HL-60/S4 treated with phorbol 12-myristate 13-acetate at 8.2 ng/mL for 4 days and 3 days (cell line): ENCODE results near the gene VWA5B1.

Source experiments
- in situ Hi-C: fragments of 300-500 bp; cut with MboI; formaldehyde crosslinking; loops from 2 replicates; pipeline ENCODE4 v1.15.0; 2022; ENCODE audit warnings: low sequenced_read_pairs

Gene VWA5B1

GRCh38 chr1:20366463-20367115 lies 75.9 kb downstream of the VWA5B1 start:
- in situ Hi-C loops = no loop called here

GRCh38 chr1:20367116-20367585 lies 76.5 kb downstream of the VWA5B1 start:
- in situ Hi-C loops = no loop called here

- in situ Hi-C loops = no loop called here
These were observed 77.0 kb downstream of the VWA5B1 start for GRCh38 chr1:20367626-20368025.

- in situ Hi-C loops = no loop called here
These were observed 78.3 kb downstream of the VWA5B1 start for GRCh38 chr1:20368866-20369470.

- in situ Hi-C loops = no loop called here
These were observed 80.0 kb downstream of the VWA5B1 start for GRCh38 chr1:20370698-20371097.

GRCh38 chr1:20371411-20371810 lies 80.7 kb downstream of the VWA5B1 start:
- in situ Hi-C loops = no loop called here

GRCh38 chr1:20371883-20372282 lies 81.2 kb downstream of the VWA5B1 start:
- in situ Hi-C loops = no loop called here

GRCh38 chr1:20372676-20373075 lies 82.0 kb downstream of the VWA5B1 start:
- in situ Hi-C loops = no loop called here

GRCh38 chr1:20373286-20373685 lies 82.6 kb downstream of the VWA5B1 start:
- in situ Hi-C loops = no loop called here

- in situ Hi-C loops = no loop called here
These were observed 83.1 kb downstream of the VWA5B1 start for GRCh38 chr1:20373764-20374163.

GRCh38 chr1:20375563-20375962 lies 84.9 kb downstream of the VWA5B1 start:
- in situ Hi-C loops = no loop called here

- in situ Hi-C loops = no loop called here
These were observed 85.5 kb downstream of the VWA5B1 start for GRCh38 chr1:20376171-20376570.

GRCh38 chr1:20376880-20377494 lies 86.3 kb downstream of the VWA5B1 start:
- in situ Hi-C loops = no loop called here

- in situ Hi-C loops = no loop called here
These were observed 87.0 kb downstream of the VWA5B1 start for GRCh38 chr1:20377516-20378270.

- in situ Hi-C loops = no loop called here
These were observed 88.4 kb downstream of the VWA5B1 start for GRCh38 chr1:20379075-20379474.

GRCh38 chr1:20380175-20380574 lies 89.5 kb downstream of the VWA5B1 start:
- in situ Hi-C loops = no loop called here

GRCh38 chr1:20380616-20381035 lies 90.0 kb downstream of the VWA5B1 start:
- in situ Hi-C loops = no loop called here

GRCh38 chr1:20381045-20381641 lies 90.5 kb downstream of the VWA5B1 start:
- in situ Hi-C loops = no loop called here

GRCh38 chr1:20381961-20382360 lies 91.3 kb downstream of the VWA5B1 start:
- in situ Hi-C loops = no loop called here

GRCh38 chr1:20382711-20383110 lies 92.0 kb downstream of the VWA5B1 start:
- in situ Hi-C loops = no loop called here

- in situ Hi-C loops = no loop called here
These were observed 93.0 kb downstream of the VWA5B1 start for GRCh38 chr1:20383631-20384030.
